ENCODE measurements around the gene PIP5K1B. TPM values are rescaled to one million over a fixed set of nuclear protein-coding genes. Genes with fewer than 3 reads are reported as not detected.

Gene PIP5K1B
- total and polyA plus RNA-seq, 10 of the 15 experiments (the other 5 are each of a cell fraction or from before 2014, with no cell fraction given) = 6.8 to 16.3 (median 10.6) TPM

- TF ChIP-seq ZNF687 (IDR thresholded peaks at IDR 0.05) (peak; percentile 93), RAD51 (IDR thresholded peaks at IDR 0.05) (no peak), PKNOX1 (IDR thresholded peaks at IDR 0.05) (0 out of 2 replicates have a peak, but pooled peaks have one; percentile 13), NFIC (IDR thresholded peaks at IDR 0.05; ENCODE audit: low read depth, low read length) (no peak), RFX5 (IDR thresholded peaks at IDR 0.05; ENCODE audit: low read depth, low read length) (no peak), ZNF217 (IDR thresholded peaks at IDR 0.05) (peak; percentile 99), PAX5 (IDR thresholded peaks at IDR 0.05; ENCODE audit: borderline replicate concordance, low read depth, low read length) (0 out of 2 replicates have a peak, but pooled peaks have one; percentile 33), SIN3A (IDR thresholded peaks at IDR 0.05; ENCODE audit: low read depth, low read length) (0 out of 2 replicates have a peak, but pooled peaks have one; percentile 19), ASH2L (IDR thresholded peaks at IDR 0.05; ENCODE audit: borderline replicate concordance, low read depth) (peak; percentile 78; the same call in 1 of the 2 replicates), NFYB (IDR thresholded peaks at IDR 0.05; ENCODE audit: insufficient read depth, low read depth, low read length) (no peak), PRDM15 (CRISPR knock-in tag; IDR thresholded peaks at IDR 0.05) (no peak), MEF2A (IDR thresholded peaks at IDR 0.05; ENCODE audit: insufficient read depth, low read depth, low read length) (peak; percentile 60; the same call in 1 of the 2 replicates), SP1 (IDR thresholded peaks at IDR 0.05; ENCODE audit: low read depth, low read length) (peak; percentile 27), BCL3 (IDR thresholded peaks at IDR 0.05; ENCODE audit: borderline replicate concordance, insufficient read depth, low read depth, low read length, poor library complexity, severe bottlenecking) (peak; percentile 24), DPF2 (IDR thresholded peaks at IDR 0.05) (peak; percentile 88)
These were observed 330.6 kb downstream of the PIP5K1B start, which contains the start of gene FXN (continued) for GRCh38 chr9:69035438-69036308.
